Fibroblast of mammary gland (primary cell): ENCODE results near the gene CYBA.

Source experiments
- DNase-seq: peaks from one replicate; pipeline ENCODE4 v3.0.0-alpha.2; 2010; ENCODE audit warnings: low read depth
- H3K4me3 ChIP-seq: 2 replicates; pipeline ENCODE4 v1.5.1; 2011; ENCODE audit warnings: low read depth, mild to moderate bottlenecking, low read length, moderate library complexity; ENCODE audit not compliant: control insufficient read depth
- TF ChIP-seq, protein P1 (sequence below): conservative IDR thresholded peaks from 2 replicates; pipeline ENCODE4 v1.5.1; 2011; ENCODE audit warnings: low read depth, low read length, inconsistent platforms; ENCODE audit not compliant: control insufficient read depth, insufficient read depth

The CYBA gene

DNA sequence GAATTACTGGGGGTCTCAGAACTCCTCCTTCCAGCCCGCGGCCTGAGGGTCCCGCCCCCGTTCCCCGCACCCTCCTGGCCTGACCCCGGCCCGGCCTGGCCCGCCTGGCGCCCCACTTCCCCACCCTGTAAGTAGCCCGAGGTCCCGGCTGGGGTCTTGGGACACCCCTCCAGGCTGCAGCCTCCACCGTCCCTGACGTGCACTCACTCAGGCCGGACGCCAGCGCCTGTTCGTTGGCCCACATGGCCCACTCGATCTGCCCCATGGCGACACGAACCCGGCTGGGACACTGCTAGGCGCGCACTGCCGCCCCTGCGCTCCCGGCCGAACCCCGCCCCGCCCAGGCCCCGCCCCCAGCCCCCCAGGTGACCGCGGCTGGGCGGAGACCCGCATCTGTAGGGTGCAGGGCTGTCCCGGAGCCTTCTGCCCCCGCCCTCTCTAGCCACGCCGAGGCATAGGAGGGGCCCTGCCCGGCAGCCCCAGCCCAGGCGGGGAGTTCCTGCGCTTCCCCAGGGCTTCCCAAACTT, at the start of gene CYBA:
CYBA (minus strand) TSS at position 305 of the 527 bp plus-strand sequence; CDS start at position 265, 40 bp downstream.
- DNase-seq = peak; percentile 33
- peak within 1 kb of the TSS; percentile 53 for H3K4me3 ChIP-seq
- TF ChIP-seq, protein P1, sequence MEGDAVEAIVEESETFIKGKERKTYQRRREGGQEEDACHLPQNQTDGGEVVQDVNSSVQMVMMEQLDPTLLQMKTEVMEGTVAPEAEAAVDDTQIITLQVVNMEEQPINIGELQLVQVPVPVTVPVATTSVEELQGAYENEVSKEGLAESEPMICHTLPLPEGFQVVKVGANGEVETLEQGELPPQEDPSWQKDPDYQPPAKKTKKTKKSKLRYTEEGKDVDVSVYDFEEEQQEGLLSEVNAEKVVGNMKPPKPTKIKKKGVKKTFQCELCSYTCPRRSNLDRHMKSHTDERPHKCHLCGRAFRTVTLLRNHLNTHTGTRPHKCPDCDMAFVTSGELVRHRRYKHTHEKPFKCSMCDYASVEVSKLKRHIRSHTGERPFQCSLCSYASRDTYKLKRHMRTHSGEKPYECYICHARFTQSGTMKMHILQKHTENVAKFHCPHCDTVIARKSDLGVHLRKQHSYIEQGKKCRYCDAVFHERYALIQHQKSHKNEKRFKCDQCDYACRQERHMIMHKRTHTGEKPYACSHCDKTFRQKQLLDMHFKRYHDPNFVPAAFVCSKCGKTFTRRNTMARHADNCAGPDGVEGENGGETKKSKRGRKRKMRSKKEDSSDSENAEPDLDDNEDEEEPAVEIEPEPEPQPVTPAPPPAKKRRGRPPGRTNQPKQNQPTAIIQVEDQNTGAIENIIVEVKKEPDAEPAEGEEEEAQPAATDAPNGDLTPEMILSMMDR = no peak

DNA sequence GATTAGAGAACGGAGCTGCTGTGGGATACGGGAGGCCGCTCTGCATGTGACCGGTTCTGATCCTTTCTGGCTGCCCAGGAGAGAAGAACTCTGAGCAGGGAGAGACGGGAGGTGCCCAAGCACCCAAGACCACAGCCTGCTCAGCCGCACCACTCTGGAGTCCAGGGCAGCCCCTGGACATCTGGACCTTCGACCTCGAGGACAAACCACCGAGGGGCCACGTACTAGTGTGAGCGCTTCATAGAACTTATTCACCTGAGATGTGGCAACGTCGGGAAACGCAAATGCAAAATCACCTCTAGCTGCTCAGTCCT, 49.4 kb upstream of the CYBA start:
- DNase-seq = no peak
- no peak overlapping the region for H3K4me3 ChIP-seq
- TF ChIP-seq, protein P1 = no peak

DNA sequence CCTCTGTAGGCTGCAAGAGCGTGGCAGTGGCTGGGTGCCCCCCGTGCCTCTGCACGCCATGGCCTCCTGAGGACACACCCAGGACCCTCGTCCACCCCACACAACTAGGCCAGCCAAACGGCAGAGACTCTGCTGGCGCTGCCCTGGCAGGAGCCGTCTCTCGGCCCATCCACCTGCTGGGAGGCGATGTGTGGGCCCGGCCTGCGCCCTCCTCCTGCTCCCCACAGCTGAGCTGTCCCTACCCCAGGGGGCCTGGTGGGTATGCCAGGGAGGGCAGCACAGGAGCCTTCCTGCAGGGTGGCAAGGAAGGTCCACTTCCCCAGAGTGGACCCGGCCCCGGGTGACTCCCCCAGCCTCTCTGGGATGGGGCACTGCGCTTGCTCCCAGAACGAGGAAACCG, 48.3 kb upstream of the CYBA start:
- TF ChIP-seq, protein P1 = no peak
- no peak for DNase-seq
- no peak overlapping the region for H3K4me3 ChIP-seq

DNA sequence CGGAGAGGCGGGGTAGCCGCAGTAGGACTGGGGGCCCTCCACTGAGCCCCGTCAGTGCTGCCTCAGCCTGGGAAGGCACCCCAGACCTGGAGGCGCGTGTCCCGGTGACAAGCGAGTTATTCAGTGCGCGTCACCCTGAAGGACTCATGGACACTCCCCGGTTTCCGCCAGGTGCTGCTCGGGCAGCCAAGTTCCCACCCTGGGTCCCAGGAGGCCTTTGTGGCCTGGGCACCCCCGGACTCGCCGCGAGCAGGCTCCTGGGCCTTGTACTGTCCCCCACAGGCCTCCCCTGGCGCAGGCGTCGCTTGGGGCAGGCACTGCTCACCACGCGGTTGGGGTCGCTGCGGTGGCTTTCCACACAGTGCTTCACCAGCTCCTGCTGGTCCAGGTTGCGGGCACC, 47.8 kb upstream of the CYBA start:
- TF ChIP-seq, protein P1 = no peak

DNA sequence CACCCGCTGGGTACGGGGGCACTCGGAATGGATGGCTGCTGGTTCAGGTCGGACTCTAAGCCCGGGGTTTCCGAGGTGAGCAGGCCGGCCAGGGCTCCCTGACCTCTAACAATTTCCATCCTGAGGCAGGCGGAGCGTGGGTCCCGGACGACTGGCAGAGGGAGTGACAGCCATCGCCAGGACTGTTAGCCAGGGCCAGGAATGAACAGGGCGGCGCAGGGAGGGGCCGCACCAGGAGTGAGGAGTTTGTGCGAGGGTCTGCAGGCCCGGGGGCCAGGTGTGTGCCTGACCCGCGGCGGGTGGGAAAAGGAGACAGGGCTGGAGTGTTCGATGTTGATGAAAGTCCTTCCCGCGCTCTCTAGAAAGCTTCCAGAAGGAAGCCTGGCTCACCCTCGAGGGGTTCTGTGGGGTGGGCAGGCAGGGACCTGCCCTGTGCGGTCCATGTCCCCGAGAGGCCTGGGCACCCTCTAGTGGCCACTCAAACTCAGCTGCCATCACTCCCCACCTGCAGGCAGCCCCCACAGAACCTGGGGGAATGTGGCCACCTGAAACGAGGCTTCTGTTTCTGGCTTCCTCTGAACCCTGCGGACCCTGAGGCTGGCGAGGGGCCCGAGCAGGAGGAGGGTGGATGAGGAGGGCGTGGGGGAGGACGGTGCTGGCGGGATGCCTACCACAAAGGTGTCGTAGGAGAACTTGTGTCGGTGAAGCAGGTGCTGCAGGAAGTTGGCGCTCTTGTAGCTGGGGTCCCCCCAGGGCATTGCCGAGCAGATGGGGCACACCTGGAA, 47.2 kb upstream of the CYBA start:
- H3K4me3 ChIP-seq = no peak overlapping the region
- no peak for DNase-seq
- TF ChIP-seq, protein P1 = peak; percentile 10

More for the DNA sequence above, 47.8 kb upstream of the CYBA start:
- no peak for DNase-seq
- no peak overlapping the region for H3K4me3 ChIP-seq

DNA sequence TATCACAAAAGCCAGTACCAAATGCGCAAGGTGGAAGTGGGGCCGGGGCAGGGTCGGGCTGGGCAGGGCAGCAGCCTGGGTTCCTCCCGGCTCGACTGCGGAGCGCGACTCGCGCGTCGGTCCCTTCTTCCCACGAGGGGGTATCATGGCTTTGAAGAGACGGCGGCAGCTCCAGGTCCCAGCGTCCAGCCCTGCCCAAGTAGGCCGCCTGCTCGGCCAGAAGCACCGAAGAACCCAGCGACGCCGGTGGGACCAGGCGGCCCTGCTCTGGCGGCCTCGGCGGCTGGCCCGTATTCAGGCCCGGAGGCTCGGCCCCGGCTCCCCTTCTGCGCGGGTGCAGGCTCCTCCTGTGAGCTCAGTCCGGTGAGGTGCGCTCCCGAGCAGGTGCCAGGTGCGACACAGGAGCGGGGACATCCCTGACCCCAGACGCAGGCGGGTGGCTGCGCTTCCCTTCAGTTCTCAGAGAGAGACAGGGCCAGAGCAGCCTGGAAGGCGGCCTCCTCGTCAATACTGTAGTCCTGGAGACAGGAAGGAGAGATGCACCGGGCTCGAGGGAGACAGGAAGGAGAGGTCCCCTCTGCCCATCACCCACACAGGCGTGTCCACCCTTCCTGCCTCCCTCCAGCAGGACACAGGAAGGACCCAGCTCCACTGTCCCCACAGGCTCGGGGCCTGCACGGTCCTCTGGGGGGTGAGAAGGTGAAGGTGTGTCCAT, 46.4 kb upstream of the CYBA start:
- DNase-seq = no peak
- TF ChIP-seq, protein P1 = no peak
- H3K4me3 ChIP-seq = no peak overlapping the region
